Measurements from ENCODE around the gene KLHL40. TPM values are rescaled to one million over a fixed set of nuclear protein-coding genes. Genes with fewer than 3 reads are reported as not detected.

KLHL40 gene
- total and polyA plus RNA-seq, 2 donors (not counting 1 experiment from before 2014, with no cell fraction given), result not detected

DNA sequence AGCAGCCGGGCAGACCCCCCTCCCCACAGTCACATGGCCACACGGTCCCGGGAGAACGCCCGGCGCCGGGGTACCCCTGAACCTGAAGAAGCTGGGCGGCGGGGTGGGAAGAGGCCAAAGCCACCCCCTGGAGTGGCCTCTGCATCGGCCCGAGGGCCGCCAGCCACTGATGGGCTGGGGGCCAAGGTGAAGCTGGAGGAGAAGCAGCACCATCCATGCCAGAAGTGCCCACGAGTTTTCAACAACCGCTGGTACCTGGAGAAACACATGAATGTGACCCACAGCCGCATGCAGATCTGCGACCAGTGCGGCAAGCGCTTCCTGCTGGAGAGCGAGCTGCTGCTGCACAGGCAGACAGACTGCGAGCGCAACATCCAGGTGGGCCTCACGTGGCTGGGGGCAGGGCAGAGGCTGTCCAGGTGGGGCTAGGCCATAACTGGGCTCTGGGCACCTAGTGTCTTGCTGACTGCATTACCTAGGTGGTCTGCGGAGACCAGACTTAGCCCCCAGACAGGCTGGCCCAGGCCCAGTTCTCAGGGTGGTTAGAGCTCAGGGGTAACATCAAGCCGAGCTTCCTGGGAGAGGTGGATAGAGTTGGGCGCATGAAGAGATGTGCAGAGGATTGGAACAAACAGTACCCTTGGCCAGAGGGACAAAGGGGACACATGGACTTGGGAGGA is 25.7 kb upstream of the KLHL40 start:
- Histone ChIP-seq H3K4me3 (replicated peaks in 1 of 4; ENCODE audit: control extremely low read depth in 1 of 4, insufficient read depth in 1 of 4, low read depth in 3 of 4, low read length in 4 of 4) (no peak overlapping the region), H3K36me3 (ENCODE audit: control insufficient read depth, insufficient read depth, low read length) (peaks cover 17% of the 10 kb centered on the region), H3K4me2 (ENCODE audit: extremely low read depth, insufficient read depth, low read length) (no peak overlapping the region), H3K79me2 (ENCODE audit: control insufficient read depth, insufficient read depth, low read length) (peaks cover 18% of the 10 kb centered on the region), H3K4me1 (ENCODE audit: control insufficient read depth, extremely low read depth, insufficient read depth, low read length) (peaks cover 15% of the 10 kb centered on the region), H3K27ac (ENCODE audit: insufficient read depth, low read length) (no peak overlapping the region), H3K9ac (ENCODE audit: insufficient read depth, low read length) (no peak overlapping the region), H4K20me1 (ENCODE audit: control insufficient read depth, extremely low read depth, insufficient read depth, low read length) (no peaks in the 10 kb centered on the region), H3K27me3 (ENCODE audit: control insufficient read depth, insufficient read depth, low read length) (no peaks in the 10 kb centered on the region), H2AFZ (ENCODE audit: low read length) (no peak overlapping the region), H3K9me3 (ENCODE audit: control insufficient read depth, insufficient read depth, low read depth, low read length) (no peaks in the 10 kb centered on the region)
- no peak for DNase-seq (ENCODE audit: low read depth in 2 of 2)
- TF ChIP-seq, protein P1, sequence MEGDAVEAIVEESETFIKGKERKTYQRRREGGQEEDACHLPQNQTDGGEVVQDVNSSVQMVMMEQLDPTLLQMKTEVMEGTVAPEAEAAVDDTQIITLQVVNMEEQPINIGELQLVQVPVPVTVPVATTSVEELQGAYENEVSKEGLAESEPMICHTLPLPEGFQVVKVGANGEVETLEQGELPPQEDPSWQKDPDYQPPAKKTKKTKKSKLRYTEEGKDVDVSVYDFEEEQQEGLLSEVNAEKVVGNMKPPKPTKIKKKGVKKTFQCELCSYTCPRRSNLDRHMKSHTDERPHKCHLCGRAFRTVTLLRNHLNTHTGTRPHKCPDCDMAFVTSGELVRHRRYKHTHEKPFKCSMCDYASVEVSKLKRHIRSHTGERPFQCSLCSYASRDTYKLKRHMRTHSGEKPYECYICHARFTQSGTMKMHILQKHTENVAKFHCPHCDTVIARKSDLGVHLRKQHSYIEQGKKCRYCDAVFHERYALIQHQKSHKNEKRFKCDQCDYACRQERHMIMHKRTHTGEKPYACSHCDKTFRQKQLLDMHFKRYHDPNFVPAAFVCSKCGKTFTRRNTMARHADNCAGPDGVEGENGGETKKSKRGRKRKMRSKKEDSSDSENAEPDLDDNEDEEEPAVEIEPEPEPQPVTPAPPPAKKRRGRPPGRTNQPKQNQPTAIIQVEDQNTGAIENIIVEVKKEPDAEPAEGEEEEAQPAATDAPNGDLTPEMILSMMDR (conservative IDR thresholded peaks at IDR 0.05 in 1 of 2, IDR thresholded peaks at IDR 0.05 in 1 of 2; ENCODE audit: low read depth in 1 of 2, low read length in 2 of 2), result no peak
- TF ChIP-seq EZH2 (IDR thresholded peaks at IDR 0.05; ENCODE audit: low read length, missing control alignments), result no peak

DNA sequence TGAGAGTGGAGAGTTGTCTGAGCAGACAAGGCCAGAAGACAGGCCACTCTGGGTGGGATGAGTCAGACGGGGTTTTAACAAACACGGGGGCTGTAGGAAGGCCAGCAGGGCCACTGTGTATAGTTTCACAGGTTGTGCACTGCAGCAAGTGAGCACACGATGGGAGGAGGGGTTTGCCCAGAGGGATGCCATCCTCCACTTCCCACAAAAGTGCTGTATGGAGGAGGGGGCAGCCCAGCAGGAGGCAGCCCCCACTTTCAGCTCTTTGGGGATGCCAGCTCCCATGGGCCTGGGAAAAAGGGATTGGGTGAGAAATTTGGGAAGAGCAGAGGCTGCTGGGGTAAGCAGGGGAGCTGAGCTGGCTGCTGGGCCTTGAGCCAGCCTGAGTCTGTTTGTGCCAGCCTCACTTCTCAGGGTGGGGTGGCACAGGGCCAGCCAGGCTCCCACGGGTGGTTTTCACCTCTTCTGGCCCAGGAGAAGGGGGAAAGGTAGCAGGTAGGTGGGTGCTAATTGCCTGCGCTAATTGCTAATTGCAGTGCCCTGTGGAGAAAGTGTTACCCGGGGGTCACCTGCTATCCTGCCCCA is 25.1 kb upstream of the KLHL40 start:
- H2AFZ ChIP-seq (ENCODE audit: low read length), result no peak overlapping the region
- H3K27ac ChIP-seq (ENCODE audit: insufficient read depth, low read length), result no peak overlapping the region
- peaks cover 17% of the 10 kb centered on the region for H3K36me3 ChIP-seq (ENCODE audit: control insufficient read depth, insufficient read depth, low read length)
- no peak overlapping the region for H3K9ac ChIP-seq (ENCODE audit: insufficient read depth, low read length)
- DNase-seq (ENCODE audit: low read depth in 2 of 2), result peak in 1 of 2 donors; percentile 19
- TF ChIP-seq EZH2 (IDR thresholded peaks at IDR 0.05; ENCODE audit: low read length, missing control alignments), result no peak
- TF ChIP-seq, protein P1 (conservative IDR thresholded peaks at IDR 0.05 in 1 of 2, IDR thresholded peaks at IDR 0.05 in 1 of 2; ENCODE audit: low read depth in 1 of 2, low read length in 2 of 2), result no peak
- H4K20me1 ChIP-seq (ENCODE audit: control insufficient read depth, extremely low read depth, insufficient read depth, low read length), result no peaks in the 10 kb centered on the region
- no peaks in the 10 kb centered on the region for H3K27me3 ChIP-seq (ENCODE audit: control insufficient read depth, insufficient read depth, low read length)
- H3K79me2 ChIP-seq (ENCODE audit: control insufficient read depth, insufficient read depth, low read length), result peaks cover 16% of the 10 kb centered on the region
- H3K4me1 ChIP-seq (ENCODE audit: control insufficient read depth, extremely low read depth, insufficient read depth, low read length), result peaks cover 14% of the 10 kb centered on the region
- H3K4me3 ChIP-seq (replicated peaks in 1 of 4; ENCODE audit: control extremely low read depth in 1 of 4, insufficient read depth in 1 of 4, low read depth in 3 of 4, low read length in 4 of 4), result no peak overlapping the region
- H3K9me3 ChIP-seq (ENCODE audit: control insufficient read depth, insufficient read depth, low read depth, low read length), result no peaks in the 10 kb centered on the region
- H3K4me2 ChIP-seq (ENCODE audit: extremely low read depth, insufficient read depth, low read length), result no peak overlapping the region

DNA sequence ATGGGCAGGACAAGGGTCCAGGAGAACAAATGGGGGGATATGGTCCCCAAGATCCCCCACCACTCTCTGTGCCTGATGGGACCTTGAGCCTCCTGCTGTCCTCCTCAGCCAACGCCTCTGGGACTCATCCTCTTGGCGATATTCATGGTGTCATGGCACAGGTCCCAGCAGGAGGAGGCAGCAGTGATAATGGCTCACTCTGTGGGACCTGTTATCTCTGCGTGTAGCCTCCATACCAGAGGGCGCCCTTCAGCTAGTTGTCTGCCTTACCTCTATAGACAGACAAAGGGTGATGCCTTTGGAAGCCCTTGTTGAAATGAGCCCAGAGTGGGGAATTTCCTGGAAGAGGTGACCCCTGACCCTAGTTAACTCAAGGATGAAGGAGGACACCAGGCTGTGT is 24.4 kb upstream of the KLHL40 start:
- H3K27ac ChIP-seq (ENCODE audit: insufficient read depth, low read length), result no peak overlapping the region
- H3K4me2 ChIP-seq (ENCODE audit: extremely low read depth, insufficient read depth, low read length), result no peak overlapping the region
- no peak for DNase-seq (ENCODE audit: low read depth in 2 of 2)
- peaks cover 17% of the 10 kb centered on the region for H3K36me3 ChIP-seq (ENCODE audit: control insufficient read depth, insufficient read depth, low read length)
- H4K20me1 ChIP-seq (ENCODE audit: control insufficient read depth, extremely low read depth, insufficient read depth, low read length), result no peaks in the 10 kb centered on the region
- peaks cover 10% of the 10 kb centered on the region for H3K79me2 ChIP-seq (ENCODE audit: control insufficient read depth, insufficient read depth, low read length)
- H3K4me1 ChIP-seq (ENCODE audit: control insufficient read depth, extremely low read depth, insufficient read depth, low read length), result peaks cover 10% of the 10 kb centered on the region
- no peak overlapping the region for H3K9ac ChIP-seq (ENCODE audit: insufficient read depth, low read length)
- no peaks in the 10 kb centered on the region for H3K27me3 ChIP-seq (ENCODE audit: control insufficient read depth, insufficient read depth, low read length)
- no peak overlapping the region for H3K4me3 ChIP-seq (replicated peaks in 1 of 4; ENCODE audit: control extremely low read depth in 1 of 4, insufficient read depth in 1 of 4, low read depth in 3 of 4, low read length in 4 of 4)
- no peaks in the 10 kb centered on the region for H3K9me3 ChIP-seq (ENCODE audit: control insufficient read depth, insufficient read depth, low read depth, low read length)
- TF ChIP-seq, protein P1 (conservative IDR thresholded peaks at IDR 0.05 in 1 of 2, IDR thresholded peaks at IDR 0.05 in 1 of 2; ENCODE audit: low read depth in 1 of 2, low read length in 2 of 2), result no peak
- no peak for TF ChIP-seq EZH2 (IDR thresholded peaks at IDR 0.05; ENCODE audit: low read length, missing control alignments)
- H2AFZ ChIP-seq (ENCODE audit: low read length), result no peak overlapping the region

Data from fibroblast of lung (primary cell).